ENCODE measurements around the gene OR13F1.
A peak's percentile ranks its signal among the peaks of the same experiment; 100 is the strongest.
"Not testable (repeated sequence)": the region's sequence is repeated elsewhere in the genome, so short reads cannot be mapped to it uniquely, and the experiment has no call there.

Gene OR13F1

DNA sequence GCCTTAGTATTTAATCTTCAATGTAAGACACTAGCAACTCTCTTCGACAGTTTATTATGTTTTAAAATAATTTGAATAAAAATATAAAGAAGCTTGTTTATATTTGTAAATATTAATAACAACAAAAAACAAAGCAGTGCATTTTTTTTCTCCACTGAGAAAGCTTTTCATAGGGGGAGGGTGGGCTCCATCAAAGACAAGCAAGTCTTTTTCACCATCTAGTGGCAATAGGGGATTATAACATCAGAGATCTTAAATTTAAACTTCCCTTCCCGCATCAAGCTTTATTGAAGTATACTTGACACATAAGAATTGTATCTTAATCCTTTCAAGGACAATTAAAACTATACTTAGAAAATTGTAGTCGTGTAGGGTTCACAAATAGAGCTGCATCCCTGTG, 9.3 kb upstream of the OR13F1 start:
- CTCF ChIA-PET = interaction anchor here (0.7 kb wide), 1 partner anchor 1606 kb away, joined by 3 read pairs; no protein-coding TSS in a partner anchor
- TF ChIP-seq CTBP1 (IDR thresholded peaks at IDR 0.05; ENCODE audit: borderline replicate concordance) (no peak), FOXK2 (IDR thresholded peaks at IDR 0.05) (no peak), ELF4 (IDR thresholded peaks at IDR 0.05) (no peak), TARDBP (IDR thresholded peaks at IDR 0.05) (no peak), BHLHE40 (IDR thresholded peaks at IDR 0.05; ENCODE audit: borderline replicate concordance) (no peak), NFRKB (IDR thresholded peaks at IDR 0.05) (no peak), LEF1 (IDR thresholded peaks at IDR 0.05; ENCODE audit: borderline replicate concordance) (no peak), SP1 (IDR thresholded peaks at IDR 0.05) (no peak)
- TF ChIP-seq, protein P1, sequence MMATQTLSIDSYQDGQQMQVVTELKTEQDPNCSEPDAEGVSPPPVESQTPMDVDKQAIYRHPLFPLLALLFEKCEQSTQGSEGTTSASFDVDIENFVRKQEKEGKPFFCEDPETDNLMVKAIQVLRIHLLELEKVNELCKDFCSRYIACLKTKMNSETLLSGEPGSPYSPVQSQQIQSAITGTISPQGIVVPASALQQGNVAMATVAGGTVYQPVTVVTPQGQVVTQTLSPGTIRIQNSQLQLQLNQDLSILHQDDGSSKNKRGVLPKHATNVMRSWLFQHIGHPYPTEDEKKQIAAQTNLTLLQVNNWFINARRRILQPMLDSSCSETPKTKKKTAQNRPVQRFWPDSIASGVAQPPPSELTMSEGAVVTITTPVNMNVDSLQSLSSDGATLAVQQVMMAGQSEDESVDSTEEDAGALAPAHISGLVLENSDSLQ (IDR thresholded peaks at IDR 0.05) = no peak
- POLR2A ChIA-PET = no interaction called here
- DNase-seq (ENCODE audit: extremely low spot score) = peak; percentile 17

DNA sequence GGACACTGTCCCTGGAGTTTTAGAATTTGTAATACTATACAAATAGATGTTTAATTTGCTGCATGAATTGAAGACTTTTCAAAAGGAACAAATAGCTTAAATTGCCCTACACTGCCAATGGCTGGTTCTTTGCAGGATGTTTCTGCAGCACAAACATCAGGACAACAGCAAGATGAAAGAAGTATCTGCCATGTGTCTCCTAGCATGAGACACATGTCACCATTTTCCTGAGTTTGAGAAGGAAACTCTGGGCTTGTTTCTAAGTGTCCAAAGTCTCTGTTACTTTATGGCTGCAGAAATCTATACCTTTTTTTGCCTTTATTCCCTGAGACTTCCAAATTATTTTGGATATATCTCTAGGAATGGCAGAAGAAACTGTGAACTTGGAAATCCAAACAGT, 623 bp upstream of the OR13F1 start:
- TF ChIP-seq NFRKB (IDR thresholded peaks at IDR 0.05) (no peak), TARDBP (IDR thresholded peaks at IDR 0.05) (no peak), SUZ12 (IDR thresholded peaks at IDR 0.05) (no peak), L3MBTL2 (conservative IDR thresholded peaks at IDR 0.05) (no peak), ZNF384 (IDR thresholded peaks at IDR 0.05) (no peak), SP1 (IDR thresholded peaks at IDR 0.05) (no peak), ARNT (IDR thresholded peaks at IDR 0.05) (no peak), FOXM1 (IDR thresholded peaks at IDR 0.05; ENCODE audit: borderline replicate concordance) (no peak)
- ChIA-PET POLR2A (no interaction called here), CTCF (no interaction called here)
- no peak for DNase-seq (ENCODE audit: extremely low spot score)

DNA sequence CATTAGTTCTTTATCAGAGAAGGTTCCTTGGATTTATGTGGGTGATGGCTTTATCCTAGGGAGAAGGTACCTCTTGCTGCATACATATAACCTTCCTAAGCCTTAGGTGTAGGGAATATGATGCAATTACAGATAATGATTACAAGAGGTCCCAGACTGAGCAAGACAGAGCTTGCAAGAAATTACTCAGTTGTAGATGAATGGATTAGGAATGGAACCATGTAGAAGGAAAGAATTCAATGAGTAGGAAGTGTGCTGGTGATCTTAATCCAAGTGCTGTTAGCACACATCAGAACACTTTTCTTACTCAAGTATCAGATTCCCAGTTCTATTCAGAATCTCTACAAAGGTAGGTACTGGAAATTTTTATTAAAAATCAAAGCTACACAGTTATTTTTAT, 2.5 kb downstream of the OR13F1 start:
- POLR2A ChIA-PET = no interaction called here
- CTCF ChIA-PET = no interaction called here
- TF ChIP-seq TARDBP (IDR thresholded peaks at IDR 0.05) (no peak), NFRKB (IDR thresholded peaks at IDR 0.05) (no peak), SUZ12 (IDR thresholded peaks at IDR 0.05) (no peak), FOXK2 (IDR thresholded peaks at IDR 0.05) (no peak), BHLHE40 (IDR thresholded peaks at IDR 0.05; ENCODE audit: borderline replicate concordance) (no peak), L3MBTL2 (conservative IDR thresholded peaks at IDR 0.05) (no peak), ZNF384 (IDR thresholded peaks at IDR 0.05) (no peak), ELF4 (IDR thresholded peaks at IDR 0.05) (no peak), SP1 (IDR thresholded peaks at IDR 0.05) (no peak), ARNT (IDR thresholded peaks at IDR 0.05) (no peak), HDGF (IDR thresholded peaks at IDR 0.05; ENCODE audit: borderline replicate concordance) (no peak), LEF1 (IDR thresholded peaks at IDR 0.05; ENCODE audit: borderline replicate concordance) (no peak), FOXM1 (IDR thresholded peaks at IDR 0.05; ENCODE audit: borderline replicate concordance) (no peak)
- TF ChIP-seq, protein P1 (IDR thresholded peaks at IDR 0.05) = no peak

DNA sequence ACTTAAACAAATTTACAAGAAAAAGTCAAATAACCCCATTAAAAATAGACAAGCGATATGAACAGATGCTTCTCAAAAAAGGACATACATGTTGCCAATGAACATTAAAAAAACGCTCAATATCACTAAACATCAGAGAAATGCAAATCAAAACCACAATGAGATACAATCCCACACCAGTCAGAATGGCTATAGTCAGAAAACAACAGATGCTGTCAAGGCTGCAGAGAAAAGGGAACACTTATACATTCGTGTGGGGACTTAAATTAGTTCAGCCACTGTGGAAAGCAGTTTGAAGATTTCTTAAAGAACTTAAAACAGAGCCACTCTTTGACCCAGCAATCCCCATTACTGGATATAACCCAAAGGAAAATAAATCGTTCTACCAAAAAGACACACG, 10.8 kb downstream of the OR13F1 start:
- no peak for DNase-seq (ENCODE audit: extremely low spot score)
- CTCF ChIA-PET = no interaction called here
- POLR2A ChIA-PET = no interaction called here
- no peak for TF ChIP-seq ELF4 (IDR thresholded peaks at IDR 0.05)
- TF ChIP-seq HDGF (IDR thresholded peaks at IDR 0.05; ENCODE audit: borderline replicate concordance) = no peak
- no peak for TF ChIP-seq L3MBTL2 (conservative IDR thresholded peaks at IDR 0.05)

More for the DNA sequence above, 2.5 kb downstream of the OR13F1 start:
- DNase-seq (ENCODE audit: extremely low spot score) = no peak

DNA sequence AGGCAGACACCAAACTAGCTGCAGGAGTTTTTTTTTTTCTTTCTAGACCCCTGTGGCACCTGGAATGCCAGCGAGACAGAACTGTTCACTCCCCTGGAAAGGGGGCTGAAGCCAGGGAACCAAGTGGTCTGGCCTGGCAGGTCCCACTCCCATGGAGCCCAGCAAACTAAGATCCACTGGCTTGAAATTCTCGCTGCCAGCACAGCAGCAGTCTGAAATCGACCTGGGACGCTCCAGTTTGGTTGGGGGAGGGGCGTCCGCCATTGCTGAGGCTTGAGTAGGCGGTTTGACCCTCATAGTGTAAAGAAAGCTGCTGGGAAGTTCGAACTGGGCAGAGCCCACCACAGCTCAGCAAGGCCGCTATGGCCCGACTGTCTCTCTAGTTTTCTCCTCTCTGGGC, 16.2 kb downstream of the OR13F1 start:
- CTCF ChIA-PET; POLR2A ChIA-PET; DNase-seq (ENCODE audit: extremely low spot score): not testable (repeated sequence)

DNA sequence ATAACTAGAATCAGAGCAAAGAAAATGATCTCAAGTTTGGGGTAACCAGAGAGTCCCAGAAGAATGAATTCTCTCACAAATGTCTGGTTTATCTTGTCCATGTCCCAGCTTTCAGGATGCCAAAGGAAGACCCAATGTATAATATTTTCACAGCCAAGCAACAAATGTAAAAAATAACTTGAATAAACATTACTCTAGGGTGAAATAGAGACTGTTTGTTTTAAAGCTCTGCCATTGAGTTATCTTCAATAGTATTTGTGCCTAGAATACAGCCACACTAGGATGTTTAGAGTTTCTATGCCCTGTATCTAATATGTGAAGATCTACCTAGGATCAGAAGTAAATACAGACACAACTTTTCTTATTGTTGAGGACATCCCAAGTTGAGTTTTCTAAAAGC, 23.0 kb downstream of the OR13F1 start, which contains the start of gene OR13C4:
TSS of gene OR13C4 (minus strand) at position 101 of the 400 bp plus-strand sequence. CDS start at position 101, 0 bp downstream.
- no peak for DNase-seq (ENCODE audit: extremely low spot score)
- ChIA-PET CTCF (no interaction called here), POLR2A (no interaction called here)
- TF ChIP-seq CTBP1 (IDR thresholded peaks at IDR 0.05; ENCODE audit: borderline replicate concordance) (no peak), ZNF384 (IDR thresholded peaks at IDR 0.05) (no peak), NFRKB (IDR thresholded peaks at IDR 0.05) (no peak), FOXA1 (IDR thresholded peaks at IDR 0.05) (no peak), FOXK2 (IDR thresholded peaks at IDR 0.05) (no peak), ELF4 (IDR thresholded peaks at IDR 0.05) (no peak), L3MBTL2 (conservative IDR thresholded peaks at IDR 0.05) (no peak)
- TF ChIP-seq, protein P1 (IDR thresholded peaks at IDR 0.05) = no peak

DNA sequence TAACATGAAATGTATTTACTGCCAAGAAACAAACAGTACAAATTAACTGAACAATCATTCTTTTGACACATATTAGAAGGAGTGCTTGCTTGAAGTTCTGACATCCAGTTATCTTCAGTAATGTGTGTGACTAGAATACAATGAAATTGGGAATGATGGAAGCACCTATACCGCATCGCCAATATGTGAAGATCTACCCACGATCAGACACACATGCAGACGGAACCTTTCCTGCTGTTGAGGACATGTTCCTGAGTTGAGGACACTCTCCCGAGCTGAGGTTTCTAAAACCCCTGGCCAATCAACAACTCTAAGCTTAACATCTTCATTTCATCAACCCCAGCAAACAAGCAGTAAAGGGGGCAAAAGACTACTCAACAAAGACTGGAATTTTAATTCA, 32.7 kb downstream of the OR13F1 start, which contains the start of gene OR13C3:
TSS of gene OR13C3 (minus strand) at position 101 of the 400 bp plus-strand sequence. CDS start 133 bp downstream, outside the sequence.
- ChIA-PET POLR2A (no interaction called here), CTCF (no interaction called here)
- no peak for TF ChIP-seq FOXA1 (IDR thresholded peaks at IDR 0.05)
- TF ChIP-seq CTBP1 (IDR thresholded peaks at IDR 0.05; ENCODE audit: borderline replicate concordance) = no peak
- TF ChIP-seq, protein P1 (IDR thresholded peaks at IDR 0.05) = no peak
- TF ChIP-seq HDGF (IDR thresholded peaks at IDR 0.05; ENCODE audit: borderline replicate concordance) = no peak
- no peak for TF ChIP-seq SP1 (IDR thresholded peaks at IDR 0.05)
- TF ChIP-seq ELF4 (IDR thresholded peaks at IDR 0.05) = no peak
- no peak for TF ChIP-seq NFRKB (IDR thresholded peaks at IDR 0.05)
- no peak for TF ChIP-seq BHLHE40 (IDR thresholded peaks at IDR 0.05; ENCODE audit: borderline replicate concordance)
- no peak for TF ChIP-seq FOXK2 (IDR thresholded peaks at IDR 0.05)
- DNase-seq (ENCODE audit: extremely low spot score) = no peak
